HG02885 (cell line): ENCODE data around the gene PDZD2.

Experiments used
- ATAC-seq: cut with Tn5 transposase; IDR thresholded peaks from one replicate; pipeline ENCODE4 v1.9.1; 2021; ENCODE audit warnings: mild to moderate bottlenecking; ENCODE audit not compliant: unreplicated experiment, poor library complexity

Gene PDZD2

DNA sequence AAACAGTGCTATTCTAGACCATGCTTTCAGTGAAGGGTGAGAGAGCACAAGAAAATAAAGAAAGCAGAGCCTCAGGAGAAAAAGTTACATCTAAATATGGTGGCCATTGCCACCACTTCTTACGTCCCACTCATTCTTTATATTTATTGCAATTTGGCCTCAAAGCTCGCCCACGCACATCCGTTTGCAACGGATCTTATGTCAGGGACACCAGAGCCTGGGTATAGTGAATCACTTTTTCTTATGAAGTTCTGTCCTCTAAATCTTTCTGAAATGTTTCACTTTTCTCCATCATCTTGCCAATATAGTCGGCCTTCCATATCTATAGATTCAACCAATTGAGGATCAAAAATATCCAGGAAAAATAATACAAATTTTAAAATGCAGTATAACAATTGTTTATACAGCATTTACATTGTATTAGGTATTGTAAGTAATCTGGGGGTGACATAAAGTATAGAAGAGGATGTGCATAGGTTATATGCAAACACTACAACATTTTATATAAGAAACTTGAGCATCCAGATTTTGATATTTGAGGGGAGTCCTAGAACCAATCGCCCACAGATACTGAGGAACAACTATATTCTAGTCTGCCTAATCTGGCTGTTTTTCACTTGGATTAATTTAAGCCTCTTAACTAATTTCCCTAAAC is 500.0 kb downstream of the PDZD2 start:
- ATAC-seq: no peak

GRCh38 chr5:32143617-32144377 is 504.9 kb downstream of the PDZD2 start:
- no peak for ATAC-seq

- ATAC-seq: no peak
Observed at GRCh38 chr5:32144378-32145207, 505.7 kb downstream of the PDZD2 start.

- ATAC-seq: no peak
Observed at GRCh38 chr5:32145378-32145777, 506.4 kb downstream of the PDZD2 start.

GRCh38 chr5:32147236-32147635 is 508.3 kb downstream of the PDZD2 start:
- ATAC-seq: no peak

GRCh38 chr5:32147959-32148358 is 509.0 kb downstream of the PDZD2 start:
- ATAC-seq: no peak

DNA sequence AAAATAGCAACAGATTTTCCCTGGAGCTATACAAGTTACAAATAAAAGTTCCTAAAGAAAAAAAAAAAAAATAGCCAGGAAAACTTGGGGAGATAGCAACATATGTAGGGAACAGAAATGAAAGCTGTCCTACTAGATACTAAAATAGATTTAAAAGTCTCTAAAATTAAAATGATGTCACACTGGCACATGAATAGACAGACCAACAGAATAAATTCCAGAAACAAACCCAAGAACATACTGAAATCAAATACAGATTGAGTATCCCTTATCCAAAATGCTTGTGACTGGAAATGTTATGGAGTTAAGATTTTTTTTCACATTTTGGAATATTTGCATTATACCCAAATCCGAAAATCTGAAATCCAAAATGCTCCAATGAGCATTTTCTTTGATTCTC is 511.4 kb downstream of the PDZD2 start:
- no peak for ATAC-seq

GRCh38 chr5:32151198-32151597 is 512.3 kb downstream of the PDZD2 start:
- ATAC-seq: no peak

DNA sequence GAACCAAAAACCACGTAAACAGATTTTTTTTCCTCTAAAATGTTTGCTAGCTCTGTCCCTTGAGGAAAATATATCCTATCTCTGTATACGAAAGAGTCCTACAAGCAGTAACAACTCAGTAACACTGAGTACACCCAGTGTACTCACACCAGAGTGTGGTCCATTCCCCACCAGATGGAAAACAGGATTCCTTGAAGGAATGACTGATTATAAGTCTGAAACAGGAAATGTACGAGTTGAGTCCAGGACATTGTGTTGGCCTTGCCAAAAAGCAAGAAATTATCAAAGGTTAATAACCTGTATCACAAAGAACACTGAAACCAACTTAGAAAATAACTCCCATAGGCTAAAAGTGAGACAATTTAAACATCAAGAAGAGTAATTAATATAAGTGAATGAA is 514.8 kb downstream of the PDZD2 start:
- no peak for ATAC-seq

GRCh38 chr5:32155211-32155610 is 516.3 kb downstream of the PDZD2 start:
- ATAC-seq: no peak

DNA sequence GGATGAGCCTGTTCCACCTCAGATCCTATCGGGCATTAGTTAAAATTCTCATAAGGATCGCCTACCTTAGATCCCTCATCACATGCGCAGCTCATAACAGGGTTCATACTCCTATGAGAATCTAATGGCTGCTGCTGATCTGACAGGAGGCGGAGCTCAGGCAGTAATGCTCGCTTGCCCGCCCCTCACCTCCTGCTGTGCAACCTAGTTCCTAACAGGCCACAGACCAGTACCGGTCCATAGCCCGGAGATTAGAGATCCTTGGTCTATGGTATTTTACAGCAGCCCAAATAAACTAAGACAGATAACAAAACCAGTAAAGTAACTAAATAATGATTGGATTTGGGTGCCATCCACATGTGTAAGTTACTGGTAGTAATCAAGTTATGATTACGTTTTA is 517.7 kb downstream of the PDZD2 start:
- no peak for ATAC-seq

DNA sequence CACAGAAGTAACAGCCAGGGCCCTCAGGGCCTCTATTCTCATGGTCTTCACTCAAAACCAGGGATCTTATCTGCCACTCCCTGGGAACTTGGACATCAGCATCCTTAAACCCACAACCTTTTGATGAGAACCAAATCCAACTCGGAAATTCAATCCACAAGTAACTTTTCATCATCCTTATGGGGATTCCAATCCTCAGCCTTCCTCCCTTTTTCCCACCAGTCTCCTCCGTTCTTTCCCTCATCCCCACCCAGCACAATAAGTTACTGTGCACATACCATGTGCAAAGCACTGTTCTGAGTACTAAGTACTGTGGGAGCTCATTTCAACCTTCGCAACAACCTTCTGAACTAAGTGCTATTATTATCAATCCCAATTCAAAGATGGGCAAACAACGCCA is 518.1 kb downstream of the PDZD2 start:
- no peak for ATAC-seq

- ATAC-seq: no peak
Observed at GRCh38 chr5:32158679-32158975, 519.7 kb downstream of the PDZD2 start.

DNA sequence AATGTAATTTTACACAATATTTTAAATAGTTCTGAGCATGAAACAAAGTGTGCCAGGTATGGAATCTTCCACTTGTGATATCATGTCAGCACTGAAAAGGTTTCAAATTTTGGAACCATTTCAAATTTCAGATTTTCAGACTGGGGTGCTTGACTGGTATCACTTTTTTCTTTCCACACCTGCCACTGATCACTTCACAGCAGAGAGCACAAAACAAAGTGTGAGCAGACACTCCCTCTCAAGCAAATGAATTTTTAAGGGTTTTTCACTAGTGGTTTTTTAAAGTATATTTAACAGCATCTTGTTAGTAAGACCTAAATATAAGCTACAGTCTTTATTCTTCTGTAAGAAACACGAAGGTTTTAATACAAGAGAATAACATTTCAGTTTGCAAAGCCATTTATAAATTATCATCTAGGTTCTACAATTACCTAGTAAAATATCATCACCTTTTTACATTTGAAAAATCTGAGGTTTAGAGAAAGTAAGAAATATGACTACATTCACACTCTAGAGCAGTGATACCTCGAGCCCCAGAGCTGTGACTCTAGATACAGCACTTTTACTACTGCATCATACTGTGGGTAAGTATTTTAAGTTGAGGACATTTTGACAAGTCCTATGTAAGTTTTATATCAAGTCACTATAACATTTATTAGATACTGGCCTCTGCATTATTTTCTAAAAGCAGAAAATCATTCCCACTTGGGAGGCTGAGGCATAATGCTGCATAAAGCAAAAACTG is 520.6 kb downstream of the PDZD2 start:
- ATAC-seq: no peak

GRCh38 chr5:32160228-32160627 is 521.3 kb downstream of the PDZD2 start:
- no peak for ATAC-seq
